ENCODE results near the gene ARHGAP44. TPM values are rescaled to one million over a fixed set of nuclear protein-coding genes. Genes with fewer than 3 reads are reported as not detected.

Gene ARHGAP44
- total RNA-seq, 1 experiment from 2014 or later, result 9.9 TPM

GRCh38 chr17:13017655-13018459 lies 228.6 kb downstream of the ARHGAP44 start, which contains the start of gene ELAC2:
Gene ELAC2 (minus strand): TSS chr17:13018027. CDS start chr17:13017947, 80 bp downstream.
- no peak within 1 kb of the TSS for H2AK5ac ChIP-seq (ENCODE audit: insufficient read length, low read length)
- H3K36me3 Mint-ChIP-seq (ENCODE audit: insufficient read depth in 1 of 3, low read depth in 3 of 3), result peaks cover 34 to 42% (median 41%) of the 10 kb centered on the region in 3 experiments
- no peak within 1 kb of the TSS for H3K23ac ChIP-seq (ENCODE audit: insufficient read length, low read depth, low read length)
- no peak within 1 kb of the TSS for H3T11ph ChIP-seq (ENCODE audit: low read length)
- no peak within 1 kb of the TSS for H2BK5ac ChIP-seq (ENCODE audit: insufficient read length, low read length)
- no peak within 1 kb of the TSS for H4K8ac ChIP-seq (replicated peaks; ENCODE audit: insufficient read length, low read depth, low read length)
- H4K91ac ChIP-seq (ENCODE audit: insufficient read length, low read depth, low read length), result no peak within 1 kb of the TSS
- no peaks in the 10 kb centered on the region for H3K9me3 ChIP-seq (ENCODE audit: control insufficient read depth, low read depth, low read length)
- peak within 1 kb of the TSS; percentile 67 for H3K14ac ChIP-seq (ENCODE audit: insufficient read depth, low read length)
- peak within 1 kb of the TSS; percentile 55 for H3K27ac ChIP-seq (ENCODE audit: insufficient read length, low read depth, low read length)
- peaks cover 2% of the 10 kb centered on the region; the same call in 1 of the 2 replicates for H3K79me2 ChIP-seq (ENCODE audit: insufficient read depth, low read length)
- H3K56ac ChIP-seq (ENCODE audit: insufficient read length, low read depth, low read length), result no peak within 1 kb of the TSS
- peaks cover 7 to 16% of the 10 kb centered on the region in 2 experiments for H3K4me1 Mint-ChIP-seq
- H4K5ac ChIP-seq (ENCODE audit: insufficient read length, low read depth, low read length), result no peak within 1 kb of the TSS
- H3K18ac ChIP-seq (ENCODE audit: insufficient read length, low read depth, low read length), result peak within 1 kb of the TSS; percentile 30
- DNase-seq, result peak; percentile 99
- H2AFZ ChIP-seq (ENCODE audit: low read length), result no peak within 1 kb of the TSS
- no peak within 1 kb of the TSS for H2BK12ac ChIP-seq (ENCODE audit: insufficient read length, low read depth, low read length)
- H3K4me3 Mint-ChIP-seq, result peak within 1 kb of the TSS; percentile 89 to 94
- H3K9me3 Mint-ChIP-seq, result no peaks in the 10 kb centered on the region
- H3K27me3 Mint-ChIP-seq (ENCODE audit: low read depth), result no peaks in the 10 kb centered on the region
- H3K4me1 ChIP-seq (ENCODE audit: insufficient read depth, low read length), result no peaks in the 10 kb centered on the region; the same call in 1 of the 2 replicates
- WGBS (ENCODE audit: extremely low coverage, insufficient read length, low lambda C conversion rate), result no CpG with 5 or more reads among the region's 79 CpGs
- H3K27me3 ChIP-seq (ENCODE audit: insufficient read depth, low read length), result no peaks in the 10 kb centered on the region
- no peak within 1 kb of the TSS for H3K4ac ChIP-seq (ENCODE audit: low read depth, low read length)
- no peaks in the 10 kb centered on the region for H3K79me1 ChIP-seq (ENCODE audit: insufficient read depth, low read depth, low read length, poor library complexity, severe bottlenecking)
- no peak within 1 kb of the TSS for H2BK20ac ChIP-seq (ENCODE audit: low read depth, low read length, poor library complexity, severe bottlenecking)
- H3K9ac ChIP-seq (ENCODE audit: extremely low read depth, insufficient read length, low read length), result peak within 1 kb of the TSS; percentile 83
- peaks cover 4% of the 10 kb centered on the region for H3K23me2 ChIP-seq (ENCODE audit: insufficient read length, low read depth, low read length, poor library complexity, severe bottlenecking)
- no peaks in the 10 kb centered on the region for H4K20me1 ChIP-seq (ENCODE audit: control insufficient read depth, insufficient read depth, insufficient read length)
- peak within 1 kb of the TSS; percentile 96 for H3K27ac Mint-ChIP-seq
- peak within 1 kb of the TSS; percentile 98 for H3K4me2 ChIP-seq (ENCODE audit: insufficient read depth, insufficient read length, low read length)
- no peak within 1 kb of the TSS; the same call in 1 of the 2 replicates for H2BK15ac ChIP-seq (ENCODE audit: low read depth, low read length)
- peak; percentile 29; the same call in 2 of the 3 replicates for TF ChIP-seq CTCF (conservative IDR thresholded peaks at IDR 0.05)
- no peak within 1 kb of the TSS for H2BK120ac ChIP-seq (ENCODE audit: low read depth, low read length, poor library complexity, severe bottlenecking)
